ENCODE results near the gene PUDP.

DNA sequence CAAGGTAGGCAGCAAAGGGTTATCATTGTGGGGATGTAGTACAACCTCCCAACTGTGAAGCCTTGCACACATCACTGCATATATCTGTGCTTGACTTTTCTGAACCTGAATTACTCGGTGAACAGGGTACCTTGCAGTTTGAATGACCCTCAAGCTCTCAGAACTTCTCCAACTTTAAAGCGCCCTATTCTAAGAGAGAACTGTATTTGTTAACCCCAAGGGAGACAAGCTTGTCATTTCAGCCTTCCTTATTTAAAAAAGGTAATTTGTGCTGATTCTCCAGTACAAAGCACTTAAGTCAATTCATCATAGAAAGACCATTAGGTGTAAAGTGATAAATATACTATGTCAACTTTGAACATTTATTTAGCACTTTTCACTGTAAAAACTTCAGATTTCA lies 122.5 kb downstream of the PUDP start:
- TF ChIP-seq POLR2A (IDR thresholded peaks at IDR 0.05) (no peak), POLR2AphosphoS5 (IDR thresholded peaks at IDR 0.05) (no peak)
- TF ChIP-seq, protein P1, sequence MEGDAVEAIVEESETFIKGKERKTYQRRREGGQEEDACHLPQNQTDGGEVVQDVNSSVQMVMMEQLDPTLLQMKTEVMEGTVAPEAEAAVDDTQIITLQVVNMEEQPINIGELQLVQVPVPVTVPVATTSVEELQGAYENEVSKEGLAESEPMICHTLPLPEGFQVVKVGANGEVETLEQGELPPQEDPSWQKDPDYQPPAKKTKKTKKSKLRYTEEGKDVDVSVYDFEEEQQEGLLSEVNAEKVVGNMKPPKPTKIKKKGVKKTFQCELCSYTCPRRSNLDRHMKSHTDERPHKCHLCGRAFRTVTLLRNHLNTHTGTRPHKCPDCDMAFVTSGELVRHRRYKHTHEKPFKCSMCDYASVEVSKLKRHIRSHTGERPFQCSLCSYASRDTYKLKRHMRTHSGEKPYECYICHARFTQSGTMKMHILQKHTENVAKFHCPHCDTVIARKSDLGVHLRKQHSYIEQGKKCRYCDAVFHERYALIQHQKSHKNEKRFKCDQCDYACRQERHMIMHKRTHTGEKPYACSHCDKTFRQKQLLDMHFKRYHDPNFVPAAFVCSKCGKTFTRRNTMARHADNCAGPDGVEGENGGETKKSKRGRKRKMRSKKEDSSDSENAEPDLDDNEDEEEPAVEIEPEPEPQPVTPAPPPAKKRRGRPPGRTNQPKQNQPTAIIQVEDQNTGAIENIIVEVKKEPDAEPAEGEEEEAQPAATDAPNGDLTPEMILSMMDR (IDR thresholded peaks at IDR 0.05) = no peak
